GM12892 (cell line): ENCODE results near the gene NCAPH2.

Experiments used
- POLR2A ChIP-seq: IDR thresholded peaks from 2 replicates; pipeline ENCODE4 v1.6.1; 2011; ENCODE audit warnings: low read depth, low read length, control low read depth
- TAF1 ChIP-seq: IDR thresholded peaks from 2 replicates; pipeline ENCODE4 v1.6.1; 2011; ENCODE audit warnings: low read depth, mild to moderate bottlenecking, control low read depth, low read length, borderline replicate concordance

DNA sequence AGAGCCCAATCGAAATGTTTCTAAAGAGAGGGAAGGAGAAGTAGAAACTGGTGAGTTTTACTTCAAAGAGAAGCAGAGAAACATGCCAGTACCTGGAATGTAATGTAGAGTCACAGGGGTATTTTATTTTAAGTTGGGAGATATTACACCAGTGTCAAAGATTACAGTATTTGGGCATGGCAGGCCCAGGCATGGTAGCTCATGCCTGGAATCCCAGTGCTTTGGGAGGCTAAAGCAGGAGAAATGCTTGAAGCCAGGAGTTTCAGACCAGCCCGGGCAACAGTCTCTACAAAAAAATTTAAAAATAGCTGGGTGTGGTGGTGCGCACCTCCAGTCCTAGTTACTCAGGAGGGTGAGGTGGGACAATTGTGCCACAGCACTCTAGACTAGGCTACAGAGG lies 52.0 kb downstream of the NCAPH2 start:
- TF ChIP-seq TAF1 (no peak), POLR2A (no peak)
